ENCODE measurements around the gene SLC1A5. TPM values are rescaled to one million over a fixed set of nuclear protein-coding genes. Genes with fewer than 3 reads are reported as not detected.

Gene SLC1A5
- total RNA-seq (ENCODE audit: low replicate concordance) = 39.5 and 81.6 TPM in 2 replicates

GRCh38 chr19:46788262-46788967 lies at the start of gene SLC1A5:
Gene SLC1A5, minus strand, starts transcription at chr19:46788594. Its CDS starts 629 bp downstream, at chr19:46787965.
- H3K9me3 Mint-ChIP-seq = no peaks in the 10 kb centered on the region
- TF ChIP-seq CTCF (IDR thresholded peaks at IDR 0.05) = peak; percentile 18
- TF ChIP-seq EZH2 (IDR thresholded peaks at IDR 0.05) = no peak
- TF ChIP-seq EZH2phosphoT487 (IDR thresholded peaks at IDR 0.05) = no peak
- H3K4me2 ChIP-seq = peak within 1 kb of the TSS; percentile 78
- peaks cover 8% of the 10 kb centered on the region for H3K27me3 ChIP-seq
- no peaks in the 10 kb centered on the region for H3K36me3 Mint-ChIP-seq
- H3K27ac ChIP-seq = no peak within 1 kb of the TSS
- peak within 1 kb of the TSS; percentile 53 for H3K9ac ChIP-seq
- peak within 1 kb of the TSS; percentile 96 for H3K4me3 Mint-ChIP-seq
- H3K4me1 ChIP-seq = peaks cover 20% of the 10 kb centered on the region
- H3K36me3 ChIP-seq = no peaks in the 10 kb centered on the region
- peaks cover 40% of the 10 kb centered on the region for H4K20me1 ChIP-seq (ENCODE audit: low read depth)
- H3K27me3 Mint-ChIP-seq (ENCODE audit: insufficient read depth, low read depth) = peaks cover 4% of the 10 kb centered on the region
- H3K27ac Mint-ChIP-seq = no peak within 1 kb of the TSS
- H3K4me1 Mint-ChIP-seq = peaks cover 36% of the 10 kb centered on the region
- H3K9me3 ChIP-seq (ENCODE audit: low read depth) = no peaks in the 10 kb centered on the region
- H3K79me2 ChIP-seq (ENCODE audit: low read depth) = peaks cover 49% of the 10 kb centered on the region
- peak within 1 kb of the TSS; percentile 53 for H3K4me3 ChIP-seq
- H3F3A ChIP-seq (ENCODE audit: low read depth) = peaks cover 22% of the 10 kb centered on the region
- DNase-seq (ENCODE audit: low spot score) = peak; percentile 99
- peak within 1 kb of the TSS; percentile 13 for H2AFZ ChIP-seq (replicated peaks)

GRCh38 chr19:46838160-46838559 lies 49.8 kb upstream of the SLC1A5 start:
- Mint-ChIP-seq H3K4me3 (peak overlapping the region; percentile 50), H3K4me1 (no peaks in the 10 kb centered on the region), H3K27ac (no peak overlapping the region), H3K9me3 (no peaks in the 10 kb centered on the region), H3K27me3 (ENCODE audit: insufficient read depth, low read depth) (peaks cover 7% of the 10 kb centered on the region), H3K36me3 (peaks cover 8% of the 10 kb centered on the region)
- Histone ChIP-seq H3K9me3 (ENCODE audit: low read depth) (no peaks in the 10 kb centered on the region), H3K27ac (no peak overlapping the region), H3K9ac (no peak overlapping the region), H3K4me2 (no peak overlapping the region), H3K4me3 (no peak overlapping the region), H3K4me1 (no peaks in the 10 kb centered on the region), H3K27me3 (no peaks in the 10 kb centered on the region), H3K79me2 (ENCODE audit: low read depth) (no peaks in the 10 kb centered on the region), H2AFZ (replicated peaks) (no peak overlapping the region), H3K36me3 (no peaks in the 10 kb centered on the region), H4K20me1 (ENCODE audit: low read depth) (peaks cover 5% of the 10 kb centered on the region), H3F3A (ENCODE audit: low read depth) (peaks cover 10% of the 10 kb centered on the region)
- no peak for TF ChIP-seq EZH2phosphoT487 (IDR thresholded peaks at IDR 0.05)
- no peak for TF ChIP-seq CTCF (IDR thresholded peaks at IDR 0.05)
- no peak for TF ChIP-seq EZH2 (IDR thresholded peaks at IDR 0.05)
- no peak for DNase-seq (ENCODE audit: low spot score)

- Histone ChIP-seq H3K9ac (no peak overlapping the region), H3K4me1 (no peaks in the 10 kb centered on the region), H2AFZ (replicated peaks) (no peak overlapping the region), H3K9me3 (ENCODE audit: low read depth) (no peaks in the 10 kb centered on the region), H4K20me1 (ENCODE audit: low read depth) (no peaks in the 10 kb centered on the region), H3K4me3 (no peak overlapping the region), H3F3A (ENCODE audit: low read depth) (no peaks in the 10 kb centered on the region), H3K4me2 (no peak overlapping the region), H3K36me3 (no peaks in the 10 kb centered on the region), H3K27ac (no peak overlapping the region), H3K27me3 (no peaks in the 10 kb centered on the region), H3K79me2 (ENCODE audit: low read depth) (no peaks in the 10 kb centered on the region)
- Mint-ChIP-seq H3K27me3 (ENCODE audit: insufficient read depth, low read depth) (peaks cover 5% of the 10 kb centered on the region), H3K36me3 (peaks cover 5% of the 10 kb centered on the region), H3K4me1 (no peaks in the 10 kb centered on the region), H3K4me3 (no peak overlapping the region), H3K9me3 (no peaks in the 10 kb centered on the region), H3K27ac (no peak overlapping the region)
- no peak for DNase-seq (ENCODE audit: low spot score)
- TF ChIP-seq EZH2phosphoT487 (IDR thresholded peaks at IDR 0.05) (no peak), CTCF (IDR thresholded peaks at IDR 0.05) (no peak), EZH2 (IDR thresholded peaks at IDR 0.05) (no peak)
These were observed 46.6 kb upstream of the SLC1A5 start for GRCh38 chr19:46834984-46835383.

Measured in neural progenitor cell (in vitro differentiated cells).